GM19043 (cell line): Measurements from ENCODE around the gene SLC6A20.
A peak's percentile ranks its signal among the peaks of the same experiment; 100 is the strongest.

ENCODE experiments used
- ATAC-seq: cut with Tn5 transposase; IDR thresholded peaks from one replicate; pipeline ENCODE4 v1.9.1; 2021; ENCODE audit warnings: low read depth; ENCODE audit not compliant: unreplicated experiment

Gene SLC6A20, protein sequence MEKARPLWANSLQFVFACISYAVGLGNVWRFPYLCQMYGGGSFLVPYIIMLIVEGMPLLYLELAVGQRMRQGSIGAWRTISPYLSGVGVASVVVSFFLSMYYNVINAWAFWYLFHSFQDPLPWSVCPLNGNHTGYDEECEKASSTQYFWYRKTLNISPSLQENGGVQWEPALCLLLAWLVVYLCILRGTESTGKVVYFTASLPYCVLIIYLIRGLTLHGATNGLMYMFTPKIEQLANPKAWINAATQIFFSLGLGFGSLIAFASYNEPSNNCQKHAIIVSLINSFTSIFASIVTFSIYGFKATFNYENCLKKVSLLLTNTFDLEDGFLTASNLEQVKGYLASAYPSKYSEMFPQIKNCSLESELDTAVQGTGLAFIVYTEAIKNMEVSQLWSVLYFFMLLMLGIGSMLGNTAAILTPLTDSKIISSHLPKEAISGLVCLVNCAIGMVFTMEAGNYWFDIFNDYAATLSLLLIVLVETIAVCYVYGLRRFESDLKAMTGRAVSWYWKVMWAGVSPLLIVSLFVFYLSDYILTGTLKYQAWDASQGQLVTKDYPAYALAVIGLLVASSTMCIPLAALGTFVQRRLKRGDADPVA

DNA sequence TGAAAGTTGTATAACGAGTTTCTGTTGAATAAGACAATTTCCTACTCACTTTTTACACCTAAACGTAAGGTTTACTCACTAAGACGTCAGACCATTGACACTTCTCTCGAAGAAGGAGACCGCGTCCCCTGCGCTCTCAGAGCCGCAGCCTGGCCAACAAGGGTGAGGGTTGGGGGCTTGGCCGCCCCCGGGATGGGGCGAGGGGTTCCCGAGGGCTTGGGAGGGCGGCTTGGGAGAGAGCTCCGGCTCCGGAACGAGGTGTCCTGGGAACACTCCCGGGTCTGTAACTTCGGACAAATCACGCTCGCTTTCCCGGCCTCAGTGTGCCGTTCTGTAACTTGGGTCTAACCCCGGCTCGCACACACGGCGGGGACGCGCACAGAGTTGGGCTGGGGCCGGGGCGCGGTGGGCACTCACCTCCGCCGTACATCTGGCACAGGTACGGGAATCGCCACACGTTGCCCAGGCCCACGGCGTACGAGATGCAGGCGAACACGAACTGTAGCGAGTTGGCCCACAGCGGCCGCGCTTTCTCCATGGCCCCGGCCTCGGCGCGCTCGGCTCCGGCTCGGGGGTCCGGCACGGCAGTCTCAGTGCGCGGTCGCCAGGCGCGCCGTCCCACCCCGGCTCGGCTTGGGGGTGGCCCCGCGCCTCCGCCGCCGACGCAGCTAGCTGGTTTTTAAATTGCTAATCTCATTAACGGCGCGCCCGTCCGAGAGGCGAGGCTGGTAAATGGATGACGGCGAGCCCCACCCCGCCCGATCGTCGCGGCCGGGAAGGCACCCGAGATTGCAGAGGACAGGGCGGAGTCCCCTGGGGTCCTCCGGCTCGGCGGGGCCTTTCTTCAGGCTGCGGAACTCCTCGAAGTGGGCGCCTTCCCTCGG lies at the start of gene SLC6A20:
Gene SLC6A20, minus strand, starts transcription at position 655 of the 884 bp plus-strand sequence. Its CDS starts 117 bp downstream, at position 538.
- no peak for ATAC-seq

DNA sequence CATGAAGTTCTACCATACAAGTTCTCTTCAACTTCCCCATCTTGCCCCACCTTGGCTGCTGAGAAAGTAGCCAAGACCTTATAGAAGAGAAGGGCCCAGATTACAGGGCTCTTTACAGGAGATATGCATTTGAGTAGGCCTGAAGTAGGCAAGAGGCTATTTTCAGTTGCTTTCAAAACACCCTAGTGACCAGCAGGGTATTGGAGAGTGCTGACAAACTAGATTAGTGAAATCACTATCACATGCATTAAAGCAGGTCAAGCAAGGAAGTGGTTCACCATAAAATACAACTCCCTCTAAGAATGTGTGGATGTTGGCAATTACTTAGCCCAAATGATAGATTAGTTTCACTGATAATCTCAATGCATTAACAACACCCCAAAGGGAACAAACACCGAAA lies 48.3 kb upstream of the SLC6A20 start:
- ATAC-seq: no peak

DNA sequence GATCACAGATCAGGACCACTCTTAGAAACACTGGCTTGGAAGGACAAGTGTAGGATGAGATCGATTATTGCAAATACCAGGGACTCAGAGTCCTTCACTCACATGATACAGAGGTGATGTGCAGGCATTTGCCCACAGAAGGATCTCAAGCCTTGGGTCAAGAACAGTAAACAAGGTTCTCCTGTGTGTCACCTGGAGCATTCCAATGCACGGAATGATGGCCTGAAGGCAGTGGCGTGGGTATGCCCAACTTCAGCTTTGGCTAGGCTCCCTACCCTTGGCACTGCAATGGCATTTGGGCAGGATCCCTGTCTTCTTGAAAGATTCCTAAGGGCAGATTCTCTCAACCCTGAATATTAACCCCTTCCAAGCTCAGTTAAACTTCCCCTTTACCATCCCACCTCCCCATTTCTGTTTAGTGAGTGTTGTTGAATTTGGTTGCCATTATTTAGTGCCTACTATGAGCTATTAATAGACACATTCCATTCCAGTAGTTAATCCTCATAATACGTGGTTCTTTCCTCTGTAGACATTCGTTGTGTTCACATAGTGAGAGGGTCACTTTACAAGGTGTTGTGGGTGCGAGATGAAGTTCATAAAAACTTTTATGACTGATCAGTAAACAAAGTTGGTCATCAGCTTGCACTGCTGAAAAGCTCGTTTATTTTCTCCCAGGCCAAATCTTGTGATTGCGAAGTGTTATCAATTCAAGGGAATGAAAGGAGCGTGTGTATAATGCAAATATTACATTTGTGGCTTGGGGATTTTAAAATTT lies 46.7 kb upstream of the SLC6A20 start:
- no peak for ATAC-seq

DNA sequence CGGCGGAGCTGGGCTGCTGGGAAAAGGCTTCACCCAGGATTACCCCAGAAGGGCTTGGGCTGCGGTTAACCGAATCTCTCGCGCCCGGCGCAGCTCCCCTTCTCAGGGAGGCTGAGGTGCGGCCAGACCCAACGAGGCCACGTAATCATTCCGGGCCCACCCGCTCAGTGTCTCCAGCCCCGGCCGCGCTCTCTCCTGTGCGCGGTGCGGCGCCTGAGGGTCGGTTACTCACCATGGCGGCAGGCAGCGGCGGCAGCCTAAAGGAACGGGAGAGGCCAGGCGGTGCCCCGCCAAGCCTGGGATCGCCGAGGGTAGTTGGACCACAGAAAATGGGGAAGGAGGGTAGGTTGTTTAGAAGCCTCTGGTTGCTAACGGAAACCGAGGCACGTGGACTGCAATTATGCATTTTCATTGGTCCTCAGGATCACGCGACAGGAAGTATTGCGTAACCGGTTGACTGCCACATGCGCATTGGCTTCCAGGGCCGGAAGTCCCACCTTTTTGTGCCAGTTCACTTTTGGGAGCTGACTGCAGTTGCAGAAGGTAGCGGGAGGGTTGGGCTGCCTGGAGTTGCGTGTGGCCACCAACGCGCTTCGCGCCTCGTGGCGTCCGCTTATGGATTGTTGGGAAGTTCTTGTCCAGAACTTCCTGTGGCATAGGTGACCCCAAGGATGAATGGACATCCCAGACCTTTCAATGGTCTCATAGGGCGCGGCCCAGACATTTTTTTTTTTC lies 45.6 kb upstream of the SLC6A20 start, which contains the start of gene LZTFL1:
Gene LZTFL1, minus strand, starts transcription at position 363 of the 735 bp plus-strand sequence. Its CDS starts 128 bp downstream, at position 235.
- ATAC-seq: peak; percentile 94

DNA sequence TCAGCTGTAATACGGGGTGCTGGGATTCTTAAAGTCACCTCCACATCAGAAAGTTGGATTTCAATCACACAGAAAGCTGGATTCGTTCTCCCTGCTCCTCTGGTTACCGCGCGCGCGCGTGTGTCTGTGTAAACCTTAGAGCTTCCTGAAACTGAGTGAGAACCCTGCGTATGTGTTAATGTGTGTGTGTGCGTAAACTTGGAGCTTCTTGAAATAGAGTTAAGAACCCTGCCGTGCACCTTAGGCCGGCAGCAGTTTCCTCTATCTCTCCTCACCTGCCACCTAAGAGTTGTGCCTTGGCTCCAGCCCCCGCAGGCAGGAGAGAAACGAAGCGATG lies 45.1 kb upstream of the SLC6A20 start:
- no peak for ATAC-seq

DNA sequence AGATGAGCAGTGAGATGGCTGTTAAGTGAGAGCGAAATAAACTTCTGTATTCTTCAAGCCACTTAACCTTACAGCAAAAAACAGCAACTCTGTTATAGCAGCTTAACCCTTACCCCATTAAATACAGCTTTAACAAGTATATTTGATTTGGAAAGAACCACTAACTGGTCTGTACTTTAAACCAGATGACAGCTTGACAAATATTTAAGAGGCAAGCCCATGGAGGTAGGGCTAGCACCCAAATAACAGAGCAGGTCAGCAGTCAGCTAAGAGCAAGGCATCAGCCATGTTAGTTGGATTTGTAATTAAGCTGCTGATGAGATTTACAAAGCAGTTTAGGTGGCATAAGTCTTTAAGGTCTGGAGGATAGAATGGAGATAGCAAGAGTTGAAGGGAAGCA lies 42.1 kb upstream of the SLC6A20 start:
- ATAC-seq: no peak

DNA sequence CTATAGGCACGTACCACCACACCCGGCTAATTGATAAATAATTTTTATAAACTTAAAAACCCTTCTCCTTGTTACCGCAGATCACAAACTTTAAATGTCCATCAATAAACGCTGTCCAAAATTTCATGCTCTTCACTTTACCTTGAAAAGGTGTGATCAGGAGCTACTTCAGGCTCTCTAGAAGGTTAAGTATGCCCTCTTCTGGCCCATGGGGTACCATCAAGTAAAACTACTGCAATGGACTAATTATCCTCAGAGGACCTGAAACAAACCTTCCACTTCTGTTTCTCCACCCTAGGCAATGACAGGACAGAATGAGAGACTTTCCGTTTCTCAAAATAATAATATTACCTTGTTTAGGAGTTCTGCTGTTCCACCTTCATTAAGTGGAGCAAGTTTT lies 36.4 kb upstream of the SLC6A20 start:
- no peak for ATAC-seq

DNA sequence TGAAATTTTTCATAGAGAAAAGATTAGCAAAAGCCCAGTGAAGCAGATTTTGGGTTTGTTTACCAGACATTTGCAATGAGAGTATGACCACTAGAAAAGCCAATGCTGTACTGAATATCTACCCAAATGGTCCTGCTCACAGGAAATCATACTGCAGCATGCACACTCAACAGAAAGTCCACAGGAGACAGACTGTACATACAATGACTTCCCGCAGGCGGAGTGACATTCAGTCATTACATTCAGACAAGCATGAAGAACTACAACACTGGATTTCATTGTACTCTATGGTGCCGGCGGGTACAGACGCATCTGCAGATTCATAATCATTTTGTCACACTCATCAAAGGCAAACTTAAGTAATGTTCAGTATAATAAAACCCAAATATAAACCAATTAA lies 33.8 kb upstream of the SLC6A20 start:
- ATAC-seq: no peak

DNA sequence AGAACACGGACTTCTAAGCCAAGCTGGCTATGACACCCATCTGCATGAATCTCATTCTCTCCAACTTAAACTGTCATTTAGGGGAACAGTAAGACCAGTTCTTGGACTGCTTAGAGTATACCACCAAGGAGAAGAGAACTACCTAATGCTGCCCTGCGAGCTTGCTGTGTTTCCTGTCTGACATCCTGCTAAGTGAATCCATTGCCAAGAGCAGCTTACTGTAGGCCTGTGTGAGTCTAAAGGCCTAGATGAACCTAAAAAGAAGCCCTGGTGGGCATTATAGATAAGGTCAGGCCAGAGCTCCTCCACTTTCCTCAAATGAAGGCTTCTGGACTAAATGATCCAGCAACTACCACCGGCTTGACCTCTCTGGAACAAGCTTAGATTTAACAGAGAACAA lies 30.6 kb upstream of the SLC6A20 start:
- no peak for ATAC-seq

DNA sequence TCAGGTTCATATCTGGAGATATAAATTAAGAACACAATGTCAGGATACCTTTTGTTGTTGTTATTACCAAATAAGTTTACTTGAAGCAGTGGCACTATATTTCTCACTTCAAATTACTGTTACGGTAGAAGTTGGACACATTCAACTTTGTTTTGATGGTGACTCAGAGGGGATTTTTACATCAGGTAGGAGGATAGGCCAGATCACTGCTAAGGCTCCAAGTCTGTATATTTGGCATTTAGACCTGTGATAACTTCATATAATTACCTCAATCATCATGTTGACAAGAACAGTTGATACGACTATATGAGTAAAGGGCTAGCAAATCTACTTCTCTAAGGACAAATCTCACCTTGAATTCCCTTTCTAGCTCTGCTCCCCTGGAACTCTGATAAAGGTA lies 30.0 kb upstream of the SLC6A20 start:
- ATAC-seq: no peak

DNA sequence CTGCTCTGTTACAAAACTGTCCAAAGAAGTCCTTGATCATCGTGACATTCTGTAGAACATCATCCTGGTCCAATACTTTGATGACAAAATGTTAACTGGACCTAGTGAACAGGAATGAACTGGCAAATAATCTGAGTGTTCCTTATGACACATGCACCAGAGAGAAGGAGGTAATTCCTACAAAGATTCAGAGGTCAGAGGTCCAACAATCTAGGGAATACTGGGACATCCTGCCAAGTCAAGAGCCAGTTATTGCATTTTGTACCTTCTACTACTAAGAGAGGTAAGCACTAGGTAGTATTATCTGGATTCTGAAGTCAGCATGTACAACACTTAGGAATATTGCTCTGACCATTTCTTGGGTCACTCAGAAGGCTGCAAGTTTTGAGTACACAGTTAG lies 24.8 kb upstream of the SLC6A20 start:
- ATAC-seq: no peak

DNA sequence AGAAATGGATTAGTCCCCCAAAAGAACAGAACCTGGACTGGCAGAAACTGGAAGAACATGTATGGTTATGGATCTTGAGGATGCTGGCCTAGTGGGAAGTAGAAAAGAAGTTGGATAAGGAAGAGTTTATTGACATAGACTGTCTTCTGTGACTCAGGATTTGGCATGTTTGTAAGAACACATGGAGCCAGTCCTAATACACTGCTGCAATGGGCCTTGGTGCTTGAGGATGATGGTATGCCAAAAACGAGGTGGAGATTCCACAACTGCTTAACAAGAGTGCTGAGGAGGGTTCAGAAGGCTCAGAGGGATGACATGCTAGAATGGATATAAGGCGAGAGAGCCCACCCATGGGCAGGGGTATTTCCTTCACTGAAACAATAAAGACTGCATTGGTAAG lies 23.2 kb upstream of the SLC6A20 start:
- ATAC-seq: no peak

DNA sequence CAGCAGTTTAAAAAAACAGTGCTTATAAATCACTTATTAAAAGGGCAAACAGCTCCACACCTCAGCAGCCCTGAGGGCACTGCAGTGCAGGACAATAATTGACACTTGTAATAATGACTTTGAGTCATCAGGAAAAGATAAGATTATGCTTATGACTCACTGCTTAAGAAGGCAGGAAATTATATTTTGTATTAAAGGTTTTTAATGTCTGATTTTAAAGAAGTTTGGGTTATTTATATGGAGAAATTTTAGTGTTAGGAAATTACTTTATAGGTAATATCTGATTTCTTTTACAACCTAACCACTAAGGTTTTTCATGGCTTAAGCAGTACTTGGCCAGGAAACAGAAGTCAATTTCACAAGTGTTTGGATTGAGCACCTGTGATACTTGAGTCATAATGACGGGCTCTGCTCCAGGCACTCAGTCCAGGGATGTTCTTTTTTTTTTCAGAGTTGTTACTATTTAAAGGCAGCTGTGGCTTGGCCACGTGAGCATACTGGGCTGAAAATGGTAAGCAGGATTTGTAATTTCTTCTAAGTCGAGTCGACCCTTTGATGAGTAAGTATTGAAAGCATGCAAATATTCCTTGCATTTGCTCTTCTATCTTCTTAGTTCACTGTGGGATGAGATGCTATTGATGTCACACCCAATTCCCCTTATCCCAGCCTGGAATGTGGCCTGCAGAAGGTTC lies 21.6 kb upstream of the SLC6A20 start:
- no peak for ATAC-seq

DNA sequence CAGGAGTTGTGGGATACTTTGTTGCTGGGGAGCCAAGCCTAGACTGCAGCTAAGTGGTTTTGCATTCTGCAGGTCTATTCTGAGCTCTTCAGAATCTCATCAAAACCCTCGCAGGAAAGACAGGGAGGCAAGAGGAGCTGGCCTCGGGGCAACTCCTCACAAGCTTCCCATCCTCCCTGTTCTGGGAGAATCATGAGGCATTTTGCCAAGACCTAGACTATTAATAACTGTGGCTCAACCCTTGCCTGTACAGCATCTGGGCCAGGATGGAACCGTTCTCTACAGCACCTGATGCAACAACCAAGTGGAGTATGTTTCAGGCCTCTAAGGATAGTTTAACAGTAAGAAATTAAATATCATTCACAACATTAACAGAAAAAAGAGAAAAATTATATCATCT lies 20.2 kb upstream of the SLC6A20 start:
- no peak for ATAC-seq

DNA sequence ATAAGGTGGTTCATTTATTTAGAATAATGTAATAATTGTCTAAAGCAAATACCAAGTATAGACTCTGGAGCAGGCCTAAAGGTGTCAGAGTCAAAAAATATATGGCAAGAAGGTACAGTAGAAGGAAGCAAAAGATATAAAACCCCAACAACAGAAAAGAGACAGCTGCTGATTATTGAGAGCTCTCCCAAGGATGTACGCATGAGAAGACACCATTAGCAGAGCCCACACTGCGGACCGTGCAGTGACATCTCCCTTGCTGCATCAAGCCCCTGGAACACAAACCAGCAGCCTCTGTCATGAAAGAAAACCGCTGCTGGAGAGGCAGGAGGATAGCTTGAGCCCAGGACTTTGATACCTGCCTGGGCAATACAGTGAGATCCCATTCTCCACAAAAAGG lies 18.0 kb upstream of the SLC6A20 start:
- ATAC-seq: no peak

DNA sequence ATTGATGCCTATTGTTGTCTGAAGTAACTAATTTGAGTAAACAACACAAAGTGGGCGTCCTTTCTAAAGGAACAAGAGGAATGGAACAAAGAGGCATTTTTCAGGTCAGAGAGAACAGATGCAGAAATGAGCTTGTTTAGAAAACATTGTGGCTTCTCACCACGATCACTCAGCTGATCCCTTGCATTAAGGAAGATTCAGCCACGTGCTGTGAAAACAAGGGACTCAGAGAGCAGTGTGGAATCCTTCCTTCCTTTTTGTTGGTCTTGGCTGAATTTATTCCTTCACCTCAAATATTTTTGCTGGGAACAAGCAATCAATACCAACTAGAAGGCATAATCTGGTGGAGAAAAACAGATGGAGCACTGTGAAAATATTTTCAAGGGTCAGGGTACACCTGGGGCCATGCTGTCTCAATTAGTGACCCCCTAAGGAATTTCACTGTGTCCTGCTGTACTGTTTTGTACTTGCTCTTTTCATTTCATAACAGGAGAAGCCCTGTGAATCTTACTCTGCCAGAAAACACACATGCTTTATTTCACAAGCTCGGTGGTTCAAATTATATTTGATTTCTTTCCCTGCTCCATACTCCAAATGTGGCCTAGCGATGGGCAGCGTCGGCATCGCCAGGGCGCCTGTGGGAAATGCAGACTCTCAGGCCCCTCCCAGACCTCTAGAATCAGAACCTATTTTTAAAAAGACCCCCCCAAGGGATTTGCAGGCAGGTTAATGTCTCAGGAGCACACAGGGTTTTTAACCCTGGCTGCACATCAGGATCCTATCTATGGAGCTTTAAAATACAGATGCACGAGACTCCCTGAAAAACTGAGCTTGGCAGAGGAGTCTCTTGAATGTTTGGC lies 11.6 kb upstream of the SLC6A20 start:
- no peak for ATAC-seq

DNA sequence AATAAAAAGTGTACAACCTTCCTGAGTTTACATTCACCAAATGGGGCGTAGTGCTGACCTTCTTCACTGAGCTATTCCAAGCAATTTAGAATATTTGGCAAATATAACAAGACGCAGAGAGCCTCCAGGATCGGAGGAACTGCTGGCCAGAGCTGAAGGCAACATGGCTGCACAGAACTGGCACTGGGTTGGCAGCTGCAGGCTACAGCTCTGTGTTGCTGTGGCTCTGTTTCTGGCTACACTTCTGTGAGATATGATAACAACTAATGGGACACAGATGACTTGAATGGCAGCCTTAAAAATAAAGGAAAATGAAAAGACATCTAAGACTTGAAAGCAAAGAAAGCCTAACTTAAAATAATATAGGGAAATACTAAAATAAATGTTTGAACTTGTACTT lies 10.8 kb upstream of the SLC6A20 start:
- ATAC-seq: no peak

DNA sequence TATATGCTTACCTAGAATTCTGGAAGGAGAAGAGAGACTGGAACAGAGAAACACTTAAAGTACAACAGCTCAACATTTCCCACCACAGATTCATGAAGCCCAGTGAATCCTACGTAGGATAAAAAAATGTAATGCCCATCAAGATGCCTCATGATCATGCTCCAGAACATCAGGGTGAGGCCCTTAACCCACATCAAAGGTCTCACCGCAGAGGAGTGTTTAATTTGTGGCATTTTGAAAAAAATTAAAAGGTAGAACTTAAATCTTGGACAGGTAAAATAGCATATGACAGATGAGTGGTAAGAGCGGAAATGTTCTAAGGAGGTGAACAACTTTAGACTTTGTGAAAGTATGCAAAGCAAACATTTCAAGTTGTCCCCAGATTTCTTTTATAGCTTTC lies 9.7 kb upstream of the SLC6A20 start:
- ATAC-seq: no peak
